Measurements from ENCODE around the gene CTNNBL1.
"Not testable (repeated sequence)": the region's sequence is repeated elsewhere in the genome, so short reads cannot be mapped to it uniquely, and the experiment has no call there.

Gene CTNNBL1

DNA sequence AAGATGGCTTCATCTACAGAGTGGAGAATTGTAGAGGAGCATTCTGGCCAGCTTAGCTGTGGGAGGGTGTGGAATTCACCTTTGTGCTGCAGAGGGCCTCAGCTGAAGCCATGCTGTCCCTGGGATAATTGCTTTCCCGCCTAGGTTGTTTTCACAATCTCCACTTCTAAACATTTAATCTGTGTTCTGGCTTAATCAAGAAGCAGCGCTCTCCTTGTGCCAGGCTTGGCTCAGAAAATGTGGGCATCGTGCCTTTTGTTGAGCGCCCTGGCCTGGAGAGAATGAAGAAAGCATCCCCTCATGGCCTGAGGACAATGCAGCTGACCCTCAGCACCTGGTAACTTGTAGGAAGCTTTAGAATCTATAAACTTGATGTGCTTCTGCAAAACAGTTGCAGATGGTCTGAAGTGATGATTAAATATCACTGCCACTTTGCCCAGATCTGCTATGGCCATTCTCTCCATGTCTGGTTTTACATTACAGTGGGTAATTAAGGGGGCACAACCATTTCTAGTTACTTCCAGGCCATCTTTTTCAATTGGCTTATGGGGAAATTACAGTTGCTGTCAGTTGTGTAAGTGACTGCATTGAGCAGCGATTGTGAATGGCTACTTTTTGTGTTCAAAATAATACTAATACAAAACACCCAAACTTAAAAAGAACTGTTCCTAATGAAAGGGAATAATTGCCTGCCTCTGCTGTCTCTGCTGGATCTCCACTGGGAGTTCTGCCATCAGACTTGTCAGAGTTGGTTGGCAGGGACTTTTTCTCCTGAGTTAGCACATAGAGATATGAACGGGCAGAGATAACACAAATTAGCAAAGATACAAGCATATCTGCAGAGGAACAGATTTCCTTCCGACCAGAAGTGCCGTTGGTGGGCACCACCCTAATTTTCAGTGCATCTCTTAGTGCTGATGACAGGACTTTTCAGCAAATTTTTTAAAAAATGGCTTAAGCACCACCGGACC is 18.4 kb downstream of the CTNNBL1 start:
- DNase-seq (ENCODE audit: low spot score) = peak; percentile 61

DNA sequence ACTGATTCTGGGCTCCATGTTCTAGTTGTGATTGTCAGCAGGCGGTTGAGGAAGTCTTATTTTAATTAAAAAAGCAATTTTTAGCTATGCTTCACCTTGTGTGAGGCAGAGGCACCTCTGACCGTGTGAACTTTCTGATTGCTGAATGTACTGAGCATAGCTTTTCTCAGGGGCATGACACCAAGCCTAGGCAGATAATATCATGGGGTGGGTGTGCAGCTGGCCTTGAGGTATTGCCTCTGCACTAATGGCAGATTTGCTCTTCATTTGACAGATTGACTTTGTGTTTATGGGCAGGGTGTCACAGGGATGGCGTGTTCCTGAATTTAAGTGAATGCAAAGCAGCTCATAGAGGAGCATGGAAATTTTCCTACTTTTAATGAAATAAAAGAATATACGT is 19.6 kb downstream of the CTNNBL1 start:
- DNase-seq (ENCODE audit: low spot score) = no peak

DNA sequence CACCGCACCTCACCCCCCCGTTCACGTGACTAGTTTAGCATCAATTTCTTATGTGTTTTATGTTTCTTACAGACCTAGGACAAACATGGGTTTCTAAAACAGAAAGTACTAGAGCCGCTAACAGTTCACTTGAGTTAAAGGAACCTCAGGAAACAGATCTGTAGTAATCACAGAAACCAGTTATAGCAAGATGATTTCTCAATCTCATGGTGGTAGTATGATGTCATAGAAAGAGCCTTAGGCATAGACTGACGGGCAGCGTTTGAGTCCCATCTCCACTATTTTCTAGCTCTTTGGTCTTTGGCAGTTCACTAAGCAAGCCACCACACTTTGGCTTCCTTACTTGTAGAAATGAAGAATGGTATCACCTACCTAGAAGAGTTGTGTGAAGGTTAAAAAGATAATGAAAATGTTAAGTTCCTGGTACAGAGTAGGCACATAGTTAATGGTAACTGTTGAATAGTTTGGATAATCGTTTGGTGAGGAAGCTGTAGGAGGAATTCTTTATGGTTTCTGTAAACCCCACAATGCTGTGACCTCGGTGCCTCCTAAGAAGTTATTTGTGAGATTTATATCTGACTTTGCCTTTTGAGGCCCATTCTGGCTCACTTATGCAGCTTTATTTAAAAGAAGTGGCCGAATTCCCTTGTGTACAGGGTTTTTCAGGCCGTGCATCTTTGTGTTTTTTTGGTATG is 21.3 kb downstream of the CTNNBL1 start:
- no peak for DNase-seq (ENCODE audit: low spot score)

DNA sequence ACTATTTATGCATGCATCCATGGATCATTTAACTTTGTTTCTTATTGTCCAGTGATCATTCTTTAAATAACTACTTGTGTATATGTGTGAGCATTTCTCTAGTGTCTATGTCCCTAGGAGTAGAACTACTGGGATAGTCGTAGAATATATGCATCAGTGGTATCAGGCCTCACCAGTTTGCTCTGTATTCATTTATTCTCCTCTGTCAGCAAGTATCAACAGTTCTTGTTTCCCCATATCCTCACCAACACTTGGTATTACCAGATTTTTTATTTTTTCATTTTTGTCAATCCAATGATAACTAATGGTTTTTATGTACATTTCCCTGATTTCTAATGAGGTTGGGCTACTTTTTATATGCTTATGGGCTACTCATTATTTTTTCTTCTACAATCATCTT is 27.9 kb downstream of the CTNNBL1 start:
- no peak for DNase-seq (ENCODE audit: low spot score)

DNA sequence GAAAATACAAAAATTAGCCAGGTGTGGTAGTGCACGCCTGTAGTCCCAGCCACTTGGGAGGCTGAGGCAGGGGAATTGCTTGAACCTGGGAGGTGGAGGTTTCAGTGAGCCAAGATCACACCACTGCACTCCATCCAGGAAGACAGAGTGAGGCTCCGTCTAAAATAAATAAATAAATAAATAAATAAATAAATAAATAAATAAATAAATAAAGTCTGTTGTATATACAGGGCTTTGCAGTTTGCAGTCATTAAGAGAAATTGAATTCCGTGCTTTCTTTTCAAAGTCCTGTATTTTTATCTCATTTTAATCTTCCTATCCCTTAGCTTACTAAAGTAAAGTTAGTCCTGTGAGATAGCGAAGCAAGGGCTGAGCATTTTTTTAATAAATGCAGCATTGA is 28.5 kb downstream of the CTNNBL1 start:
- not testable (repeated sequence) for DNase-seq (ENCODE audit: low spot score)

DNA sequence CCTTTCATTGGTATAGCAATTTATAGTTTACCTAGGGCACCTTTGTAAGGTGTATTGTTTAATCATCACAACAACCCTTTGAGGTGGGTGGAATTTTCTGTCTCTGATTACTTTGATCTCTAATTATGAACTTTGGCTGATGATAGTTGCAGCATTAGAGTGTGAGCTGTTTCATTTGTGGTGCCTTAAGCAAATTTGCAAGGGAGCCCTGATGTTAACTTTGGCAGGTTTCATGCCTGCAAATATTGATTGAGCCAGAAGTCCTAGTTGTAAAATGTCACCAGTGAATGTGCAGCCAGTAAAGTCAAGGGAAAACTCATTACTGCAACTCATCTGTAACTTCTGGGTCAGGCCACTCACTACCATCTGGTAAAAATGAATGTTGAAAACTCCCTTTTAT is 29.8 kb downstream of the CTNNBL1 start:
- DNase-seq (ENCODE audit: low spot score) = no peak

DNA sequence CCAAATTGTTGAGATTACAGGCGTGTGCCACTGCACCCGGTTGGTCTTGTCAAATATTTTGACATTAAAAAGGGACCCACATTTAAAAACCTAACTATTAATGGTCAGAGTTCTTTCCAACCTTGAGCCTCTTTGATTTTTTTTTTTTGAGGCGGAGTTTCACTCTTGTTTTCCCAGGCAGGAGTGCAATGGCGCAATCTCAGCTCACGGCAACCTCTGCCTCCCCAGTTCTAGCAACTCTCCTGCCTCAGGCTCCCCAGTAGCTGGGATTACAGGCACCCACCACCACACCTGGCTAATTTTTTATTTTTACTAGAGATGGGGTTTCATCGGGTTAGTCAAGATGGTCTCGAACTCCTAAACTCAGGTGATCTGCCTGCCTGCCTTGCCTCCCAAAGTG is 31.3 kb downstream of the CTNNBL1 start:
- DNase-seq (ENCODE audit: low spot score) = no peak

DNA sequence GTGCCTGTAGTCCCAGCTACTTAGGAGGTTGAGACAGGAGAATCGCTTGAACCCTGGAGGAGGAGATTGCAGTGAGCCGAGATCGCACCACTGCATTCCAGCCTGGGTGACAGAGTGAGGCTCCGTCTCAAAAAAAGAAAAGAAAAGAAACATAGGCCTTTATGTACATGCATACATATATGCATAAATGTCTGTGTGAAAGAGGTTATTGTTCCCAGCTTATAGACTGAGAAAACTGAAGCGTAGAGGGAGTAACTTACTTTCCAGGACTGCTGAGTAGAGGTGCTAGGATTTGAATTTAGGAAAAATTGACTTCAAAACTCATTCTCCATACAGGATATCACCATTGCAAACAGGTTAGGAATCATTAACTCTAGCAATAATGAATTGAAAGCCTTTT is 32.0 kb downstream of the CTNNBL1 start:
- DNase-seq (ENCODE audit: low spot score) = no peak

DNA sequence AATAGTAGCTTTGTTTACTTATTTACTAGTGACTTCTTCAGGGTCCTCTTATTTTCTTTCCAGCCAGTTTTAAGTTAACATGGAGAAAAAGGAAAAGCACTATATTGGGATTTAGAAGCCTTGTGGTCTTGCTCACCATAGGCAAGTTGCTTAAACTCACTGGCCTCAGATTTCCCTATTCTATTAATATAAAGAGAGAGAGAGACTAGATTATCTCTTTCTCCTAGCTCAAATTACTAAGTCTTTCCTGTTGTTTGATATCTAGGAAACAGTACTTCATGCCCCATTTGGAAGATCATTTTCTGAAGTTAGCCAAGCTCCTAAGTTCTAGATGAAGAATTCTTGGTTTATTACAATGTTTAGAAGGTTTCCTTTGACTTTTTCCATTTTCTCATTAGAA is 32.5 kb downstream of the CTNNBL1 start:
- no peak for DNase-seq (ENCODE audit: low spot score)

DNA sequence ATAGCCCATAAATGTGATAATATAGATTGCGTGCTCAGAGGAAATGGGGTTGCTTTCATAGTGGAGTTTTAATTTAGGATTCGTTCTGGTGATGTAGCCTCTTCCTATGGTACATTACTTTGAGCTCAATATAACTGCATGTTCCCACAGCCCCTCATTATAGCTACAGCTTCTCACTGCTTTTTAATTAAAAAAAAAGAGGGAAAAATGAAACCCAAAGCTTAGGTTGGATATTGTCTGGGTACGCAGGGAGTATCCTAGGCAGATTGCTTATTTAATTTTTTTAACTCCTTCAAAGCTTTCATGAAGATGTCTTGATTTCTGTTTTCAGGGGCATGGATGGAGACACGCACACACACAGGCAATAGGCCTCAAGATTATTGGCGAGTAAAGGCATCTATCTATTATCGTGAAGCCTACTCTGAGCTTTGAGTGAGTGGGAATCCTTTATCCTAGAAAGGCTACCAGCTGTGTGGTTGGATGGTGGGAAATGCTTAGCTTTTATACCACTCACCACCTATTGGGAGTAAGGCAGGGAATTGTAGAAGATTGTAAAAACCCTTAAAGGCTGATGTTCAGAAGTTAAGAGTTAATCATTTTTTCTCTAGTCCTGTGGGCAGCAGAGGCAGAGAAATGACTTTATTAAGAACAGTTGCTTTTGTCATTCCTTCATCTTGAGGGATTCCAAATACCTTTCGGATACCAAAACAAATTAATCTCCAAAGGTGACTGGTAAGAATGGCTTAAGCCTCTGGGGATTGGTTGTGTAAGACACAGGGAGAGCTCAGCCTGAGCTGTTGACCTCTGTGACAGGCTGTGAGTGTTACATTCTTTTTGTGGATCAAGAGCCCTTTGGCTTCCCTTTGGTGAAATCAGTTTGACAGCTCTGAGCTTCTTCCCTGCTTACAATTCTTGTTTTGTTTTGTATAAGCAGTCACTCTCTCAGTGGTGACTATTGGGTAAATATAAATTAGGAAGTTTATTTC is 33.4 kb downstream of the CTNNBL1 start:
- DNase-seq (ENCODE audit: low spot score) = peak; percentile 78

DNA sequence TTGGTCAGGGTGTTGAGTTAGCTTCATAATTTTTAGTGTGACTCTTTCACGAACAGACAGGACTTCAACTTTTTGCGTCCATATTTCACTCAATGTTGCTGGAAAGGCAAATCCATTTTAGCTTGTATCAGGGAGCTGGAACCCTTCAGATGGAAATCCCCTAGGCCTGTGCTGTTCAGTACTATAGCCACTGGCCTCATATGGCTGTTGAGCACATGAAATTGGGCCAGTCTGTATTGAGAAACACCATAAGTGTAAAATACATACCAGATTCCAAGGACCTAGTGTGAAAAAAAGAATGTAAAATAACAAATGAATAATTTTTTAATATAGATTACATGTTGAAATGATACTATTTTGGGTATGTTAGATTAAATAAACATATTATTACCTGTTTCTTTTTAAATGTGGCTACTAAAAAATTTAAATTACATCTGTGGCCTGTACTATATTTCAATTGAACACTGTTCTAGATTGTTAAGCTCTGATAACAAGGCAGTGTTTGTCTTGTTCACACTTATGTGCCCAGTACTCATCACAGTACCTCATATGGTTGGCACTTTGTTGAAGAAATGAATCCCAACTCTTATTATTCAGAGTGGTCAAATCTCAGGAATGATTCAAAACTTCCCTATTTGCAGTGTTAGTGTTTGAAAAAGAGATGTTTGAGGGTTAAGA is 34.3 kb downstream of the CTNNBL1 start:
- no peak for DNase-seq (ENCODE audit: low spot score)

DNA sequence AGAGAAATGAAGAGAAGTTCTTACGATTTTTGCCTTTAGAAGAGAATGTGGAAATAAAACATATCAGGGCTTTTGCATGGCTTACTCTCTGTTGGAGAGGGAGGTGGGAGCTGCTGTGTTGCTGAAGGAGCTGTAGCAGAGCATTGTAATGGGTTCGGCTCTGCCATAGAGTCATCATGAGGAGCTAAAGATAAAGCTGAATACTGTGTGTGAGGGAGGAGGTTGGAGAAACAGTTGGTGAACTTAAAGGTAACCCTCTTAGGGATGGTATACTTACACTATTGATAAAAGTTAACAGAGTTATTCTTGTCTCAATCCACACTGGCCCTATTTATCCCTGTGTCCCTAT is 34.8 kb downstream of the CTNNBL1 start:
- DNase-seq (ENCODE audit: low spot score) = peak; percentile 39

DNA sequence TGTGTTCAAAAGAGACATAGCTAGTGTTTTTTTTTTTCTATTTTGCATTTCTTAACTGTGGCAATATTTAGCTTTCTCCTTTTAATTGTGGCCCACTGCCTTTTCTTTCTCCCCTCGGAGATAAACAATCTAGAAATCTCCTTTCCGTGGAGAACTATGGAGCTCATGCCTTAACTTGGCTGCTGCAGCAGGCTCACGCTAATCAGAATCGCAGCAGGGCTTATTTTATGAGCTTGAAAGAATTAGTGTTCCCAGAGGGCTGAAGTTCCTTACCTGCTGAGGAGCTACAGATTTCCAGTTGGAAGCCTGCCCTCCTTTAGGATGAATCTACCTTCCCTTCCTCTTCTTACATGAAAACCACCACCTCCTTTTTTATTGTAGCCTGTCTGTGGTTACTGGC is 35.6 kb downstream of the CTNNBL1 start:
- peak; percentile 71 for DNase-seq (ENCODE audit: low spot score)

DNA sequence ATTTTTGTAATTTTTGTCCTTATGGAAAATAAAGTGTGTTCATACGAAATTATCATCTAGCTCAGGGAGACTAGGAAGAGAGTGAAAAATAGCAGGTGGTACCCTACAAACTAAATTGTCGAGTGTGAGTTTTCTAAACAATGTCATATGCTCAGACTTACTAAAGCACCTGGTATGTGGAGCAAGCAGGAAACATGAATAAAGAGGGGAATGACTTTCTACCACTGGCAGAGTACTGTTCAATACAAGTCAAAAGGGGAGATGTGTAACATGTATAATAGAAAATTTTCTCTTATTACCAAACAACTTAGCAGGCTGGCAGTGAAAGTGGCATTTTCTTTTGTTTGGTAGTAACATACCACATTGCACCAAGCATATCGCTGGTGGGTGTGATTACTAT is 36.1 kb downstream of the CTNNBL1 start:
- DNase-seq (ENCODE audit: low spot score) = peak; percentile 35

DNA sequence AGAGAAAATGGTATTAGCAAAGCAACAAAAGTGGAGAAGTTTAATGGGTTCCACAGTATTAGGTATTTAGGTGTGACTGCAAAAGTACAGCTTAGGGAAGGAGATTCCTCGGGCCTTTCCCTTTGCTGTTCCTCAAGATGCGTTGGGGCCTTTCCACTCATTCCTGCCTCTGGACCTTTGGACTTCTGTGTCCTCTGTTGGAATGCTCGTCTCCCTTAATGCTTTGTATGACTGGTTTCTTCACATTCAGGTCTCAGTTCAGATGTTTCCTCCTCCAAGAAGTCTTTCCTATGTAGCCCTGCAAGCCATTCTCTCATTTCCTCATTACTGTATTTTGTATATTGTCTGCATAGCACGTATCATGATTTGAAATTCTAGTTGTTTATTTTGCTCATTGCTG is 39.6 kb downstream of the CTNNBL1 start:
- no peak for DNase-seq (ENCODE audit: low spot score)

DNA sequence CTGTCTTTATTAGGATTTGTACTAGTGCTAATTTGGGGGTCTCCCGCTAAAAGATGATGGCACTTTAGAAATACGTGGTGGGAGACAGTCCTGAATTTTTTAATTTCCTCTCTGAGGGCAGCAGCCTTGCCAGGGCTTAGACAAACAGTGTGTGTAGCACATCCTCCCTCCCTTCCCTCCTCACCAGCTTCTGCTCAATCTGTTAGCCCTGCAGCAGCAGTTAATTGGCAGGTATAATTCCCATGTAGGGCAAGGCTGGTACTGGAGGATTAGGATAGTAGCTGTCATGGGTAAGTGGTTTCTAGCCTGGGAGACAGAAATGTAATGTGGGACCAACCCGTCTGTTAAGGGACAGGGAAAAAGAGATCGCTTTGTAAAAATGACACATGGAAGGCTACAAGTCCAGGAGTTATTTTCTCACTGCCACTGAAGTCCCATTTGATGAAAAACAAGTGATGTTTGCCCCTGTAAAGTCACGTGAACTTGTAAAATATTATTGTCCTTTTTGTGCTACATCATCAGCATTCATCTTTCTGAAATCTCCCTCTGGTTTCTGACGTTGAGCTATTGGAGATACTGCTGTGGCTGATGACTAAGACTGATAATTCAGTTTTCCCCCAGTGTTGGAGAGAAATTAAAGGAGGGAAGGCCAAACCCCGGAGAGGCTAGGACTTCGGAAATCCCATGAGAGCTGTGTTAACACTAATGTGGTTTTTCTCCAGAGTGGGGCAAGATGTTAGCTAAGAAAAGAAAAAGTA is 40.6 kb downstream of the CTNNBL1 start:
- peak; percentile 56 for DNase-seq (ENCODE audit: low spot score)

DNA sequence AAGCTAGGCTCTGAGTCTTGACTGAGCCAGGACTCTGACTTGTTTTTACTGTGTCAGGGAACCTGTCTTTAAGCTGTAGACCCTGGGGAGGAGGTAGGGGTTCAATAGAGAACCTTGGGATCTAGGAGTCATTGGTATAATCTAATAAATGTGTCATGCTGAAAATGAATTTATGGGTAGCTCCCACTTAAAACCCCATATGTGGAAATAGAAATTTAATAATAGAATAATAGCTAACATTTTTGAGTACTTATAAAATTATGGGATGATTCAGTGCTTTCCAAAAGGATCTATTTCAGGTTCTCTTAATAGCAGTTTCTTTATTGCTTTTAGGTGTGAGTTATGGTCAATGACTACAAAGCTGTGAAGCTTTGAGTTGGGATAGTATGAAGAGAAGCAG is 41.7 kb downstream of the CTNNBL1 start:
- DNase-seq (ENCODE audit: low spot score) = no peak

DNA sequence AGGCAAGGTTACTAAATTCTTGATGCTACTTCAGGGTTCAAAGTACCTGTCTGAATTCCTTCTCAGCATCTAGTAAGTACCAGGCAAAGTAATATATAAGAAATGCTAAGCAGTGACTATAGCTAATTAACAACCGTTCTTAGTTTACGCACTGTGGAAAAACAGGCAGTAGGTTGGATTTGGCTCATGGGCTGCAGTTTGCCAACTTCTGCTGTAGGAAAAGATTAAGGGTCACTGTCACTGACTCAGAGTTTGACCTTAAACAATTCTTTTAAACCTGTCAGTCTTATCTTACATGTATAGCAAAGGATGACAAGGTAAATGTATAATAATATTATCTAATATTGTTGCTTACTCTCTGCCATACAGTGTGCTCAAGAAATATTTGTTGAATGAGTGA is 42.3 kb downstream of the CTNNBL1 start:
- no peak for DNase-seq (ENCODE audit: low spot score)

DNA sequence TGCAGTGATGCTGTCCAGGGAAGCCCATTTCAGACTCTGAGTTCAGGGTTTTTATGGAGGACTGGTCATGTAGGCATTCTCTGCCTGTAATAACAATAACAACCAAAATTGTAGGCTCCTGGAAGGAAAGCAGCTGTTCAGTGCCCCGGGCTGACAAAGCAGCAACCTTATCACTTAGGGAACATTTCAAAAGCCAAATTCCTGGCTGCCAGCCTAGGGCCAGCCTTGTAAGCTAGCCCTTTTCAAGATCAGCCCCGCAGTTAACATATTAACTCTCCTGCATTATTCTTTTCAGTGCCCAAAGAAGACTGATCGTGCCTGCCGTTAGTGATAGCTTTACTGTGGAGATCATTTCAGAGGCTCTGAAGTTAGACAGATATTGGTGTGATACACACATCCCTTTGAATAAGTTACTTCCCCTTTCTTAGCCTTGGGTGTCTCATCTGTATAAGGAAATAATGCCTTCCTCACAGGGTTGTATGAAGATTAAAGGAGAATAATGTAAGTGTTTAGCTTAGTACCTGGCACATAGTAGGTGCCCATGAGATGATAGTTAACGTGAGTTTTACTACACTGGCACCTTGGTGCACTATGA is 44.1 kb downstream of the CTNNBL1 start:
- no peak for DNase-seq (ENCODE audit: low spot score)

DNA sequence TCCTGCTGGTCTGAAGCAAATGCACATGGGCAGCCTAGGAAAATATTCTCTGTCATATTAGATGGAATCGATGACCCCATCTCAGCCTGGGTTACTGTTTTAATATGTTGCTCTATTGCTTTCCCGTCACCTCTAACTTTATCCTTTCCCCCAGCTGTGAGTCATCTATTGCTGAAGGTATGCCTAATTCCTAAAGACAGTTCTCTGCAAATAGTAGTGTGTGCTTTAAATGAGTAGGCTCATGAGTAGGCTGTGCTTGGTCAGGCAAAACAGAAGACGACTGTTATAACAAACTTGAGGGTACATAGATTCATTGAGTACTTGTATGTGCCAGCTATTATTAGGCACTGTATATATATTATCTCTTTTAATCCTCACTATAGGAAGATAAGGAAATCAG is 47.2 kb downstream of the CTNNBL1 start:
- no peak for DNase-seq (ENCODE audit: low spot score)

DNA sequence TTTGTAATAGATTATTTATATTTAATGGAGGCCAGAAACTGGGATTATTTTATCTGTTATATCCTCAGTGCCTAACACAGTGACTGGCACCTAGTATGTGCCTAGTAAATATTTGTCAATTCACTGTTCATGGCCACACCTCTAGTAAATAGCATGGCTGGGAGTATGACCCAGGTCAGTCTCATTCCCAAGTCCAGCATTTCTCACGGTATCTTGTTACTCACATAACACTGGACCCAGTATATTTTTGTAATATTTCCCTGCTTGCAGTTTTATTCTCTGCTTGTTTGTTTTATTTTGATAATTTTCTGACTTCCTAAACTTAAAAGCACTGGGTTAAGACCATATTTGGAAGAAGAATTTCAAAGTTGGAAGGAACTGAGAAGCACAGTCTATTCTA is 47.7 kb downstream of the CTNNBL1 start:
- no peak for DNase-seq (ENCODE audit: low spot score)

Data from cerebellar cortex (tissue), 1 donor.